ENCODE measurements around the gene NSUN7.

NSUN7 gene

GRCh38 chr4:40840985-40841571, 91.3 kb downstream of the NSUN7 start:
- no peak overlapping the region for H3K27ac ChIP-seq
- TF ChIP-seq ZFX (IDR thresholded peaks at IDR 0.05) (no peak), CTCF (conservative IDR thresholded peaks at IDR 0.05) (peak; percentile 84)

GRCh38 chr4:40842318-40842717, 92.6 kb downstream of the NSUN7 start:
- TF ChIP-seq ZFX (IDR thresholded peaks at IDR 0.05) = no peak
- peak overlapping the region; percentile 45 for H3K27ac ChIP-seq

GRCh38 chr4:40842725-40843423, 93.1 kb downstream of the NSUN7 start:
- H3K27ac ChIP-seq = peak overlapping the region; percentile 45
- no peak for TF ChIP-seq CTCF (conservative IDR thresholded peaks at IDR 0.05)
- TF ChIP-seq ZFX (IDR thresholded peaks at IDR 0.05) = no peak

- H3K27ac ChIP-seq = no peak overlapping the region
- TF ChIP-seq ZFX (IDR thresholded peaks at IDR 0.05) (no peak), CTCF (conservative IDR thresholded peaks at IDR 0.05) (peak; percentile 44)
Observed at GRCh38 chr4:40843696-40844095, 93.9 kb downstream of the NSUN7 start.

GRCh38 chr4:40844261-40844660, 94.5 kb downstream of the NSUN7 start:
- no peak for TF ChIP-seq ZFX (IDR thresholded peaks at IDR 0.05)
- TF ChIP-seq CTCF (conservative IDR thresholded peaks at IDR 0.05) = no peak
- no peak overlapping the region for H3K27ac ChIP-seq

- no peak for TF ChIP-seq ZFX (IDR thresholded peaks at IDR 0.05)
- TF ChIP-seq CTCF (conservative IDR thresholded peaks at IDR 0.05) = no peak
- no peak overlapping the region for H3K27ac ChIP-seq
Observed at GRCh38 chr4:40845154-40845835, 95.5 kb downstream of the NSUN7 start.

DNA sequence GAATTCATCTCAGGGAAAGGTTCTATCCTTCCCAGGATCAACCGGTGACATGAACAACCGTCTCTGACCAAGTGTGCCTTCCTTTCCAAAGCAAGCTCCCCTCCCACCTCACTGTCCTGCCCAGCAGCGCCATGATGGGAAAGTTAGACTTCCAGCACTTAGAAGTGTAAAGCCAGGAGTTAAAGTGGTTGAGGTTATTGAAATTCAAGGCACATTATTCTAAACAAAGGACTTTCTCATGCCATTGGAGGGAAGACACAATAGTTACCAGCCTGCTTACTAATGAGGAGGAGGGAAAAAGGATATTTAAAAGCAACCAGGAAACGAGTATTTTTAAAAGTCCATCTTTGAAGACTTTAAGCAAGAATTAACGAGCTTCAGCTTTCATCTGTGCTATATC, 96.8 kb downstream of the NSUN7 start:
- TF ChIP-seq ZFX (IDR thresholded peaks at IDR 0.05) (no peak), CTCF (conservative IDR thresholded peaks at IDR 0.05) (no peak)
- no peak overlapping the region for H3K27ac ChIP-seq
